Uterus (tissue), 4 donors: ENCODE measurements around the gene POU3F1. TPM values are rescaled to one million over a fixed set of nuclear protein-coding genes. Genes with fewer than 3 reads are reported as not detected.

ENCODE experiments used
- DNase-seq, 2 donors: peaks; one replicate each; pipeline ENCODE4 v3.0.0-alpha.2; 2019 to 2020
- H3K27ac ChIP-seq, 2 donors: fragments of 200-600 bp; sonication (generic); 1 replicate in 1 of 2; 2 replicates in 1 of 2; pipeline ENCODE4 v1.5.1; 2016 to 2018
- H3K27me3 ChIP-seq, 2 donors: fragments of 200-600 bp; sonication (generic); one replicate each; pipeline ENCODE4 v1.5.1; 2018 to 2019; ENCODE audit warnings: control low read depth in 1 of 2
- H3K36me3 ChIP-seq, 2 donors: fragments of 200-600 bp; sonication (generic); one replicate each; pipeline ENCODE4 v1.5.1; 2019; ENCODE audit warnings: control low read depth in 1 of 2
- H3K4me1 ChIP-seq, 2 donors: fragments of 200-600 bp; sonication (generic); one replicate each; pipeline ENCODE4 v1.5.1; 2018 to 2019; ENCODE audit warnings: control low read depth in 1 of 2
- H3K4me3 ChIP-seq, 2 donors: fragments of 200-600 bp; sonication (generic); 1 replicate in 1 of 2; 2 replicates in 1 of 2; pipeline ENCODE4 v1.5.1; 2018 to 2019; ENCODE audit warnings: mild to moderate bottlenecking in 1 of 2
- H3K9me3 ChIP-seq, 2 donors: fragments of 200-600 bp; sonication (generic); one replicate each; pipeline ENCODE4 v1.5.1; 2019; ENCODE audit warnings: control low read depth in 1 of 2
- POLR2A ChIP-seq, 2 donors: fragments of 450-650 bp; IDR thresholded peaks; one replicate each; pipeline ENCODE4 v1.6.1; 2016; ENCODE audit warnings: antibody characterized with exemption in 2 of 2, mild to moderate bottlenecking in 1 of 2, moderate library complexity in 1 of 2
- intact Hi-C: fragments of 100-400 bp; cut with DNase I; formaldehyde crosslinking; loops from one replicate; pipeline ENCODE4 v1.15.1; 2023; ENCODE audit warnings: low total_unique reads
- total RNA-seq, 4 donors: library from RNA; depleted of rRNA in 3 of 4; stranded (reverse); fragments of >200 nt in 3 of 4; gene quantifications; one replicate each; pipeline versions ENCODE4 v1.1.0 to v1.2.4, GENCODE V29; 2014 to 2023
- TF ChIP-seq, protein P1 (sequence below), 4 experiments: fragments of 200-600 bp in 2 of 4; fragments of 450-650 bp in 2 of 4; sonication (generic) in 2 of 4; IDR thresholded peaks; one replicate each; pipeline ENCODE4 v1.5.1; 2016 to 2019; ENCODE audit warnings: antibody characterized with exemption in 4 of 4, mild to moderate bottlenecking in 2 of 4, moderate library complexity in 1 of 4
- donor health status: DM: yes; HTN: yes; CAD: no.

Gene POU3F1
- total RNA-seq, 4 donors from 2014 or later = not detected

DNA sequence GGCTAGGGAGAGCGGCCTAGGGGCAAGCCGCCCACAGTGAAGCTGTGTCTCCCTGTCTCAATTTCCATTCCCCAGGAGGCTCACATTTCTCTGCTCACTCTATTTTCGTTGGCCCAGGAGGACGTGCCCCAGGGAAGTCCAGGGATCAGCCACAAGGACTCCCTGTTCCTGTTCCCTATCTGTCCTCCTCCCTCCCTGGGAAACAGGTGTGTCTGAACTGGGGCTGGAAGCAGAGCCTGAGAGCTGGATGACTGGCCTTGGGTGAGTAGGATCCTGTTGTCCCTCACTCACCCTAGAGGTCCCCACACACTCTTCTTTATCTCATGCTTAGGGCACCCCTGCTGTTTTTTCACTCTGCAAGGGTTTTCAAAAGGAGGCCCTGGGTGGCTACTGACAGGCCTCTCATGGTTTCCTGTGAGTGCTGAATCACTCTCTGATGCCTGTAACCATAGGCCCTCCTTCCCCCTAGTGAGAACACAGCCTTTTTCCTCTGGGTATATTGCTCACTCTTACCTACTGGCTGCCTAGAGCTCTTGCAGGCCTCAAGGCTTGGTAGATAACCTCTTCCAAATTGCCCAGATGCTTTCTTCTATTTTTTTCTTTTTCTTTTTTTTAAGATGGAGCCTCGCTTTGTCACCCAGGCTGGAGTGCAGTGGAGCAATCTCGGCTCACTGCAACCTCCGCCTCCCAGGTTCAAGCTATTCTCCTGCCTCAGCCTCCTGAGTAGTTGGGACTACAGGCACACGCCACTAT lies 37.3 kb downstream of the POU3F1 start:
- no peak for DNase-seq

DNA sequence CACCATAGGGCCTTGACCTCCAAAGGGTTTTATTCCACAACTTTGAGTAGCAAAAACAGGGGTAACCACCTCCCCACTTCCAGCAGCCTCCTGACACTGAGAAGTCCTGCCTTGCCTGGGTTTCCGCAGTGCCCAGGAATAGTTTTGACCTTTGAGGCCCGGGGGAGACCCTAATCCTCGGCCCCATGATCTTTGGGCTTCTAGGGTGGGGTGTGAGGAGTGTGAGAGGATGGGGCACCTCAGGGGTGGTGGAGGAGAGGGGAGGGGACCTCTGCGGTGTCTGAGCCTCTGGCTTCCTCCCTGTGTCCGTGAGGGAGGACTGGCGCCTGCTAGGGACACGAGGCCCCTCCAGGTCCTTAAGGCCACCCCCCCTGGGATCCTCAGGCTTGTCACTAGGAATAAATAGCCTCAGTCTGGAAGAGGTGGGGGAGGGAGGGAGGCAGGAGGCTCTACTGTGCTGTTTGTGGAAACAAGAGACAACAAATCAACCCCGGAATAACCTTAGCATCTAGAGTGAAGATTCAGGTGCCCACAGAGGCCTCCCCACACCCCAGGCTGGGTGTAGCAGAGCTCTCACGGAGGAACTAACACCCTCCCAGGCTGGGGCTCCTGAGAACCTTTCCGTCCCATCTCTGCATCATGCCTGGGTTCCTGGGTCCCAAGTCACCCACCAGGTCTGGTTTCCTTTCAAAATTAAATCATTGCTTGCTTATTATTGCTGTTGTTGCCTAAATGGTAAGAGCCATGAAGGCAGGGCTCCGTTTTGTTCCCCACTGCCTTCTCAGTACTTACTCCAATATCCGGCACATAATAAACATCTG lies 40.4 kb downstream of the POU3F1 start:
- Histone ChIP-seq H3K4me1 (peaks cover 0 to 25% of the 10 kb centered on the region in 2 donors), H3K4me3 (peak overlapping the region; percentile 56 to 70)
- intact Hi-C loops = no loop called here

More for the DNA sequence above, 37.3 kb downstream of the POU3F1 start:
- Histone ChIP-seq H3K27me3 (no peaks in the 10 kb centered on the region), H3K36me3 (no peaks in the 10 kb centered on the region), H3K9me3 (no peaks in the 10 kb centered on the region), H3K27ac (no peak overlapping the region), H3K4me1 (peaks cover 8 to 10% of the 10 kb centered on the region in 2 donors), H3K4me3 (no peak overlapping the region)
- no peak for TF ChIP-seq POLR2A (IDR thresholded peaks at IDR 0.05)
- intact Hi-C loops = no loop called here

DNA sequence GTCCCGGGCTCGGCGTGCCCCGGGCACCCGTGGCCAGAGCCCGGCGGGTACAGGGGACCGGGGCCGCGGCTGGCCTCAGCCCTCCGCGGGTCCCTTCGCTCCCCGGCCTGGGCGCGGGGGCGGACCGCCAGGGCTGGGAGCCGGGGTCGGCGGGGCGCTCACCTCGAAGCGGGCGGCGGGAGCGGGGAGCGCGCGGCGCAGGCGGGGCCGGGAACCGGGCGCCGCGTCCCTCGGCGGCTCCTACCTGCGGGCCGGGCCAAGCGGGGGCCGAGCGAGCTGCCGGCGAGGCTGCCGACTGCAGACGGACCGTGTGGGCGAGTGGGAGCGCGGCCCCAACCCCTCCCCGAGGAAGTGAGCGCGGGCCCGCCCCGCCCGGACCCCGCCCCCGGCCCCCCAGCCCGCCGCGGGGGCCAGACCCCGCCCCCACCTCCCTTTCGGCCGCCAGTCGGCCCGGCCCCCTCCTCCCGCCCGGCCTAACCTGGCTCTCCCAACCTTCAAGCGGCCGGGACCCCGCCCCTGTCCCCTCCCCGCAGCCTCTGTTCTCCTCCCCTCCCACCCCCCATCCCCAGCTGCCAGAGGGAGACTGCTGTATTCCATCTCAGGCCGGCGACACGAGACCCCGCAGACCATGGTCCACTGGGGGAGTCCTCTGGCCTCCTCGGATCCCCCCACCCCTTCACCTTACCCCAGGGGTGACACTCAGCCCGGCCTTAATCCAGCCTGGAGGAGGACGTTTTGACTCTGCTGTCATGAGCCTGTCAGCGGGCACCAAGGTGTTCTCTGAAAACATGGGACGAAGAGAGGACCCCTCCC lies 41.2 kb downstream of the POU3F1 start, which contains the start of gene FHL3:
TSS of gene FHL3 (minus strand) at position 320 of the 813 bp plus-strand sequence. CDS start 6,102 bp downstream, outside the sequence.
- intact Hi-C loops = no loop called here
- no peaks in the 10 kb centered on the region for H3K27me3 ChIP-seq
- H3K36me3 ChIP-seq = no peaks in the 10 kb centered on the region
- peaks cover 6 to 32% of the 10 kb centered on the region in 2 donors for H3K4me1 ChIP-seq
- H3K9me3 ChIP-seq = no peaks in the 10 kb centered on the region
- H3K4me3 ChIP-seq = peak within 1 kb of the TSS; percentile 56 to 70
- H3K27ac ChIP-seq = peak within 1 kb of the TSS; percentile 94 to 97
- TF ChIP-seq, protein P1, sequence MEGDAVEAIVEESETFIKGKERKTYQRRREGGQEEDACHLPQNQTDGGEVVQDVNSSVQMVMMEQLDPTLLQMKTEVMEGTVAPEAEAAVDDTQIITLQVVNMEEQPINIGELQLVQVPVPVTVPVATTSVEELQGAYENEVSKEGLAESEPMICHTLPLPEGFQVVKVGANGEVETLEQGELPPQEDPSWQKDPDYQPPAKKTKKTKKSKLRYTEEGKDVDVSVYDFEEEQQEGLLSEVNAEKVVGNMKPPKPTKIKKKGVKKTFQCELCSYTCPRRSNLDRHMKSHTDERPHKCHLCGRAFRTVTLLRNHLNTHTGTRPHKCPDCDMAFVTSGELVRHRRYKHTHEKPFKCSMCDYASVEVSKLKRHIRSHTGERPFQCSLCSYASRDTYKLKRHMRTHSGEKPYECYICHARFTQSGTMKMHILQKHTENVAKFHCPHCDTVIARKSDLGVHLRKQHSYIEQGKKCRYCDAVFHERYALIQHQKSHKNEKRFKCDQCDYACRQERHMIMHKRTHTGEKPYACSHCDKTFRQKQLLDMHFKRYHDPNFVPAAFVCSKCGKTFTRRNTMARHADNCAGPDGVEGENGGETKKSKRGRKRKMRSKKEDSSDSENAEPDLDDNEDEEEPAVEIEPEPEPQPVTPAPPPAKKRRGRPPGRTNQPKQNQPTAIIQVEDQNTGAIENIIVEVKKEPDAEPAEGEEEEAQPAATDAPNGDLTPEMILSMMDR (IDR thresholded peaks at IDR 0.05) = no peak
- TF ChIP-seq POLR2A (IDR thresholded peaks at IDR 0.05) = peak in 1 of 2 donors; percentile 78
- DNase-seq = peak; percentile 83

More for the DNA sequence above, 40.4 kb downstream of the POU3F1 start:
- Histone ChIP-seq H3K36me3 (no peaks in the 10 kb centered on the region), H3K9me3 (no peaks in the 10 kb centered on the region), H3K27ac (peak overlapping the region; percentile 94 to 97), H3K27me3 (no peaks in the 10 kb centered on the region)
- peak in 1 of 2 donors; percentile 40 for DNase-seq
- TF ChIP-seq, protein P1 (IDR thresholded peaks at IDR 0.05) = no peak
- TF ChIP-seq POLR2A (IDR thresholded peaks at IDR 0.05) = no peak

DNA sequence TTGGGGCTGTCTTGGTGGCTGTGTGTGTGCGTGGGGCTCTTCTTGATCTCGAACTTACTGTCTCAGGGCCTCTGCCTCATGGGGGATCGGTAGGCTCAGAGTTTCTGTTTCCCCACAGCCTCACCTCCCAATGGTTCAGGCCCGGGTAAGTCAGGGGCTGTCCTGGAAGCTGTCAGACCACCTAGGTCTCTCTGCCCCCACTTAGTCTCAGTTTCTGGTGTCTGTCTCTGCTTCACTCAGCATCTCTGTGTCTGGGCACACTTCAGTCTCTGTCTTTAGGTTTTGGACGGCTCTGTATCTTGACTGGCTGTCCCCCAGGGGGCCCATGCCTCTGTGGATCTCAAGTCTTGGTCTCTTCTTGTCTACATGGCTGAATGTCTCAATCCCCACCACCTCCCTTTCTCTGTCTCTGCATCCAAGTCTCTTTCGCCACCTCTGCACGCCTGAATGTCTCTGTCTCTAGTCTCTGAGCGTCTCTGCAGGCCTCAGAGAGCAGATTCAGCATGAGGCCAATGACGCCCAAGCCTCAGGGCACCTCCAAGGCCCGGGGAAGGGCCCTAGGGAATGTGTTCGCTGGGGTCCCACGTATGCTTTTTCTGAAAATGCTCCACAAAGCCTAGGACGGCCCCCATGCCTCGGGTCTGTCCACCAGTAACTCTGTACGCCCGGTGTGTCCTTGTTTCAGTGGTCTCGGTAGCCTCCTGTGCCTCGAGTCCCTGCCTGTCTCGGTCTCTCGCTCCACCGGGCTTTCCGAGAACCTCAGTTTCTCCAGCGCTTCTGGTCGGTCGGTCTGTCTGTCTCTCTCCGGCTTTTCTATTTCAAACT lies 42.1 kb downstream of the POU3F1 start:
- Histone ChIP-seq H3K27ac (peak overlapping the region; percentile 94 to 97), H3K4me3 (peak overlapping the region; percentile 56 to 70), H3K9me3 (no peaks in the 10 kb centered on the region), H3K4me1 (peaks cover 8 to 33% of the 10 kb centered on the region in 2 donors), H3K36me3 (no peaks in the 10 kb centered on the region), H3K27me3 (no peaks in the 10 kb centered on the region)
- intact Hi-C loops = no loop called here
- DNase-seq = no peak
- TF ChIP-seq, protein P1 (IDR thresholded peaks at IDR 0.05) = no peak
- TF ChIP-seq POLR2A (IDR thresholded peaks at IDR 0.05) = no peak
